HTR-8/SVneo (cell line): ENCODE measurements around the gene KCNMB1.

ENCODE experiments used
- DNase-seq: peaks from one replicate; pipeline ENCODE4 v3.0.0; 2011; ENCODE audit warnings: low spot score, mixed read lengths; ENCODE audit not compliant: insufficient read length
- FAIRE-seq: peaks from 2 replicates; lab custom pipeline; 2011; peaks lifted over from hg19 to GRCh38; lab: Jason Lieb, UNC

The KCNMB1 gene

GRCh38 chr5:170418736-170419135, 29.6 kb upstream of the KCNMB1 start:
- peak; percentile 12 for DNase-seq
- FAIRE-seq: no peak

DNA sequence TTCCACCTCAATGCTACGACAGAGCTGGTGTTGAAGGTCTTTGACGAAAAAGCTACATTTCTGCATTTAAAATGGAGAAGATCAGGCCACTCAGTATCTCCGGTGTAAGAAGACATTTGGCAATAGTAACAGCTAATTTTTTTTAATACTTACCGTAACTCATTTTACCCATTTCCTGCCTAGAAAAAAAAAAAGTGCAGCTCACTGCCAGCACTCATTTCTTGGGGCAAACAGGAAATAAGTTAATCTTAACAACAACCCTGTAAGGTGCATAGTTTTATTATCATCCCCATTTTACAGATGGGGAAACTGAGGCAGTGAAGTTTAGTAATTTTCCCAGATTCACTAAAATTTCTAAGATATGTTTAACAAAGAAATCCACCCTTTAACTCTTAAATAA, 27.4 kb upstream of the KCNMB1 start:
- DNase-seq: no peak
- no peak for FAIRE-seq

GRCh38 chr5:170414786-170415185, 25.6 kb upstream of the KCNMB1 start:
- no peak for FAIRE-seq

GRCh38 chr5:170413897-170414296, 24.7 kb upstream of the KCNMB1 start:
- DNase-seq (no peak), FAIRE-seq (no peak)

More at GRCh38 chr5:170414786-170415185, 25.6 kb upstream of the KCNMB1 start:
- DNase-seq: no peak

- DNase-seq (no peak), FAIRE-seq (no peak)
These were observed 21.9 kb upstream of the KCNMB1 start for GRCh38 chr5:170411100-170411499.

- FAIRE-seq: no peak
- DNase-seq: no peak
These were observed 21.2 kb upstream of the KCNMB1 start for GRCh38 chr5:170410401-170410800.

- DNase-seq (no peak), FAIRE-seq (no peak)
These were observed 19.9 kb upstream of the KCNMB1 start for GRCh38 chr5:170408877-170409660.

DNA sequence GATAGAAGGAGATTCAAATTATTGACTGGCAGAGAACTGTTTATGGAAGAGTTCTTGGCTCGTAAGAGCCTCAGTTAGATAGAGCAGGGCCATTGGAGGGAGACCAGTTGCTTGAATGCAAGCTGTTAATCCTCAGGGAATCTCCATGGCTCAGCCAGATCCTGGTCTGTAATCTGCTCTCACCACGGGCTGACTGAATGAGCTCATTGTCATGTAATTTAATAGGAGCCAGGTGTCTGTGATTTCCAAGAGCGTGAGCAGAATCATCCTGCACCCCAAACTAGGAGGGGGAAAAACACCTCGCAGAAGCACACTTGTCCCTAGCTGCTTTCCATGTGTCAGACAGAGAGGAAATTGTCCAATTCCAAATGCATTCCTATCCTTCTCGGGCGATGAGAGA, 19.1 kb upstream of the KCNMB1 start:
- DNase-seq (no peak), FAIRE-seq (no peak)

GRCh38 chr5:170407062-170407461, 17.9 kb upstream of the KCNMB1 start:
- DNase-seq (no peak), FAIRE-seq (no peak)

GRCh38 chr5:170405817-170406216, 16.6 kb upstream of the KCNMB1 start:
- FAIRE-seq: no peak
- DNase-seq: no peak

DNA sequence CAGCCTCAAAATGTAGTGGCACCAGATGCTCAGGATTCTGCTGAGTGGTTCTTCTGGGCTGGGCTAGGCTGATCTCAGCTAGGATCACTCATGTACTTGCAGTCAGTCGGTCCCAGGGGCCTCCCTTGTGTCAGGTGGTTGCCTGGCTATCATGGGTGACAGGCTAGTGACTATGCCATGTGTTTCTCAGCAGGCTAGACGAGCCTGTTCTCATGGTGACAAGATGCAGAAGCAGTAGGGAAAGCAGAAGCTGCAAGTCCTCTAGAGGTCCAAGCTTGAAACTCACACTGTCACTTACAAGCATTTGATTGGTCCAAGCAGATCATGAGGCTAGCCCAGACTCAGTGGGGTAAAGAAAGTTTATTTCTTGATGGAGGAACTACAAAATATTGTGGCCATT, 15.2 kb upstream of the KCNMB1 start:
- FAIRE-seq (no peak), DNase-seq (no peak)

GRCh38 chr5:170403675-170404074, 14.5 kb upstream of the KCNMB1 start:
- DNase-seq (no peak), FAIRE-seq (no peak)

- DNase-seq (no peak), FAIRE-seq (peak; percentile 4)
These were observed 13.3 kb upstream of the KCNMB1 start for GRCh38 chr5:170402508-170402907.

- no peak for FAIRE-seq
- no peak for DNase-seq
These were observed 7.9 kb upstream of the KCNMB1 start for GRCh38 chr5:170397059-170397458.

GRCh38 chr5:170393958-170394357, 4.8 kb upstream of the KCNMB1 start:
- FAIRE-seq (no peak), DNase-seq (no peak)

GRCh38 chr5:170393235-170393634, 4.1 kb upstream of the KCNMB1 start:
- no peak for DNase-seq
- FAIRE-seq: no peak

DNA sequence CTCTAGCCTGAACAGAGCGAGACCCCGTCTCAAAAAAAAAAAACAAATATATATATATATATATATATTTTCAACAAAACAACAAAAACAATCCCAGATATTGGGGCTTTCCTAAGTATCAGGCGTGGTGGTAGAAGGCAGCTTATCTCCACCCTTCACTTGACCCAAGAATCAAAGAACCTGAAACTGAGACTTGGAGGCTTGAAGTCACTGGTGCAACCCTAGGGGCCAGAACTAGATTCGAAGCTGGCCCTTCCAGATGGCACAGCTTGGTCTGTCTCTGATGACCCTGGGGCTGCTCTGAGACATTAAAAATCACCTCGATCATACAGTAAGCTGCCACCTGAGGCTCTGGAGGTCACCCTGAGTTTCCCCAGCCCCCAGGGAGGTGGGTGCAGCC, 1.3 kb upstream of the KCNMB1 start:
- no peak for DNase-seq
- no peak for FAIRE-seq

- FAIRE-seq (no peak), DNase-seq (no peak)
These were observed 354 bp upstream of the KCNMB1 start for GRCh38 chr5:170389550-170389892.

DNA sequence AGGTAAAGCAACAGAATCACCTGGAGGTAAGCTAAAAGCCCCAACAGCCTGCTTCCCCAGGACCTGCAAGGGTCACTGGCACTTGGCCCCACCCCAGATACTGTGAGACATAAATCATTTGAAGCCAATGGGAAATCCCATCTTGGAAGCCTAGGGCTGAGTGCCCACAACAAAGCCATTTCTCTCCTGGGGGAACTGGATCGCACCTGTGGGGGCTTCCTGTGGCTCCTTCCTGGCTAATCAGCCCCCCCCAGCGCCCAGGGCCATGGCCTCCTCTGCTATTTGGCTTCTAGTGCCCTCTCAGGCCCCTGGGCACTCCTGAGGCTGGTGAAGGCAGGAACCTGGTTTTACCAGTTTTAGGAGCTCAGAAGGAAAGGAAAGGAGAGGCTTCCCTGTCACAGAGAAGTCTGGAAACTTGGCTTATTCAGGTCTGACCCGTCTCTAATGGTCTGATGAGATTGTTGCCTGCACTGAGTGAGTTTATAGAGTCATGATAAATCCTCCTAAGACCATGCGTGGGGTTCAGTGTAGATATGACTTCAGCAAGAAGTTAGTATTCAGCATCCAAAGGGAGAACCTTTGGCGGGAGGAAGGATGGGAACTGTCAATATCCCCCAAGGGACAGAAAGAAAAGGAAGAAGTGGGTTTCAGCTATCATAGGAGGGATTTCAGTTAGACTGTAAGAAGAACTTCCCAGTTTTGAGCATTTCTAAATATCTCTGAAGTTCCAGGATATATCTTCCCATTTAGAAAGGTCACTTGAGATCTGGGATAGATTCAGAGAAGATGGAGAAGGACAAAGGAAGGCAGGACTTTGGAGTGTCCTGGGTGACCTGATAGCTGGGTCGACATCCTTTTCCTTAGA, 1.2 kb downstream of the KCNMB1 start:
- no peak for FAIRE-seq
- no peak for DNase-seq

DNA sequence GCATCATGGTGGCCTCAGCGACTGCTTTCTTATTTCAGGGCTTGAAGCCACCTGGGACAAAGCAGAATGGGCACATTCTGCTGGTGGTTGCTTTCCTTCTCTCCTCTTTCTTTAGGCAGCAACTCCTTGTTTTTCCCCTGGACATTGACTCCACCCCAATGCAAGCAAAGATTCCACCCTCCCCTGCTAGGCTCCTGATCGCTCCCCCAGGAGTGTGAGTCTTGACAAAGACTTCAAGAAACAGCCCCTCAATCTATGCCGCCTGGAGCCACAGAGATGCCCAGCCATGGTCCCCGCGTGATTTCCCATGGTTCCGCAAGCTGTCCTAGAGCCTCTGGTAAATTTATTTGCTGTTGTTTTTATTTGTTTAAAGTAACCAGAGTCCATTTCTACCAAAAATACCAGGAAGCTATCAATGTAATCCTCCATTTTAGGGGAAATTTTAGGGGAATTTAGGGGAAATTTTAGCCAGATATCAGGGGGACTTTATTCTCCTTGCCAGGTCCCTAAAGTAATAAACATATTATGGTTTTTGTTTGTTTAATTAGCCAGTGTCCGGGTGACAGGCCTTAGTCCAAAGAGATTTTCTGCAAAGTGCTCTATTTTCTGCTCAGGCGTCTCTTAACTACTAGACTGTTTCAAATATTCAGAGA, 2.3 kb downstream of the KCNMB1 start:
- FAIRE-seq (no peak), DNase-seq (no peak)

GRCh38 chr5:170383227-170383626, 5.9 kb downstream of the KCNMB1 start:
- no peak for FAIRE-seq
- DNase-seq: no peak
